ENCODE measurements around the gene ZSCAN25. TPM values are rescaled to one million over a fixed set of nuclear protein-coding genes. Genes with fewer than 3 reads are reported as not detected.
"Not testable (repeated sequence)": the region's sequence is repeated elsewhere in the genome, so short reads cannot be mapped to it uniquely, and the experiment has no call there.

The ZSCAN25 gene
- total RNA-seq, result 24.1 to 27.8 TPM (median 26.6 TPM) in 3 replicates

- TF ChIP-seq, protein P1, sequence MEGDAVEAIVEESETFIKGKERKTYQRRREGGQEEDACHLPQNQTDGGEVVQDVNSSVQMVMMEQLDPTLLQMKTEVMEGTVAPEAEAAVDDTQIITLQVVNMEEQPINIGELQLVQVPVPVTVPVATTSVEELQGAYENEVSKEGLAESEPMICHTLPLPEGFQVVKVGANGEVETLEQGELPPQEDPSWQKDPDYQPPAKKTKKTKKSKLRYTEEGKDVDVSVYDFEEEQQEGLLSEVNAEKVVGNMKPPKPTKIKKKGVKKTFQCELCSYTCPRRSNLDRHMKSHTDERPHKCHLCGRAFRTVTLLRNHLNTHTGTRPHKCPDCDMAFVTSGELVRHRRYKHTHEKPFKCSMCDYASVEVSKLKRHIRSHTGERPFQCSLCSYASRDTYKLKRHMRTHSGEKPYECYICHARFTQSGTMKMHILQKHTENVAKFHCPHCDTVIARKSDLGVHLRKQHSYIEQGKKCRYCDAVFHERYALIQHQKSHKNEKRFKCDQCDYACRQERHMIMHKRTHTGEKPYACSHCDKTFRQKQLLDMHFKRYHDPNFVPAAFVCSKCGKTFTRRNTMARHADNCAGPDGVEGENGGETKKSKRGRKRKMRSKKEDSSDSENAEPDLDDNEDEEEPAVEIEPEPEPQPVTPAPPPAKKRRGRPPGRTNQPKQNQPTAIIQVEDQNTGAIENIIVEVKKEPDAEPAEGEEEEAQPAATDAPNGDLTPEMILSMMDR (IDR thresholded peaks at IDR 0.05; ENCODE audit: unreplicated experiment), result no peak
- H3K27me3 Mint-ChIP-seq (ENCODE audit: low read depth), result no peaks in the 10 kb centered on the region
- peaks cover 14% of the 10 kb centered on the region for H3K36me3 Mint-ChIP-seq
- peak within 1 kb of the TSS; percentile 92 for H3K27ac Mint-ChIP-seq
- H3K4me1 Mint-ChIP-seq, result peaks cover 23% of the 10 kb centered on the region
- H3K9me3 Mint-ChIP-seq, result no peaks in the 10 kb centered on the region
- peak; percentile 62 to 88 for DNase-seq (ENCODE audit: low spot score in 2 of 2, unreplicated experiment in 2 of 2)
- H3K4me3 Mint-ChIP-seq, result peak within 1 kb of the TSS; percentile 95
Observed at GRCh38 chr7:99616359-99617191, at the start of gene ZSCAN25. TSS of gene ZSCAN25 (plus strand) at chr7:99616946. CDS start at chr7:99619607, 2,661 bp downstream.

GRCh38 chr7:99568770-99569169 is 48.0 kb upstream of the ZSCAN25 start:
- peaks cover 41% of the 10 kb centered on the region for H3K36me3 Mint-ChIP-seq
- H3K27me3 Mint-ChIP-seq (ENCODE audit: low read depth); H3K4me1 Mint-ChIP-seq; H3K27ac Mint-ChIP-seq; H3K4me3 Mint-ChIP-seq; DNase-seq (ENCODE audit: low spot score in 2 of 2, unreplicated experiment in 2 of 2); H3K9me3 Mint-ChIP-seq: not testable (repeated sequence)

DNA sequence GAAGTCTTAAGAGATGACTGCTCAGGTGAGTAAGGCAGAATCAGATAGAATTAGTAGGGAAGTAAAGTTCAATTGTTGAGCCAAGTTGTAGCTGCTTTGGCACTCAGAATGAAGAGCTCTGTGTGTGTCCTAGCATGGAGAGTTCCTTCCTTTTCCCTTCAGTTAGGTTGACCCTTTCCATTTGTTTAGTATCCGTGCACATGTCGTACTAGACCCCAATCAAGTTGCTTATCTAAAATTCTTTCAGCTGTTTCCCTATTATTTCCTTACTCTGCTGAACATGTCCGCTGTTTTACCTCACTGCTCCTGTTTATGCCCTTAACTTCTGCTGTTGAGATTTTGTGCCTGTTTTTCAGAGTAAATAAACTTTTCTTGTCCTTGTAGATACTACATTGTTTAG is 45.0 kb upstream of the ZSCAN25 start:
- Mint-ChIP-seq H3K36me3 (peaks cover 29% of the 10 kb centered on the region), H3K4me1 (no peaks in the 10 kb centered on the region)

GRCh38 chr7:99573257-99573656 is 43.5 kb upstream of the ZSCAN25 start:
- H3K4me3 Mint-ChIP-seq, result no peak overlapping the region
- no peak overlapping the region for H3K27ac Mint-ChIP-seq
- no peaks in the 10 kb centered on the region for H3K27me3 Mint-ChIP-seq (ENCODE audit: low read depth)
- H3K36me3 Mint-ChIP-seq, result peaks cover 29% of the 10 kb centered on the region
- H3K9me3 Mint-ChIP-seq, result no peaks in the 10 kb centered on the region
- no peaks in the 10 kb centered on the region for H3K4me1 Mint-ChIP-seq
- DNase-seq (ENCODE audit: low spot score in 2 of 2, unreplicated experiment in 2 of 2), result no peak
- TF ChIP-seq, protein P1 (IDR thresholded peaks at IDR 0.05; ENCODE audit: unreplicated experiment), result no peak

More for the DNA sequence above, 45.0 kb upstream of the ZSCAN25 start:
- no peak for DNase-seq (ENCODE audit: low spot score in 2 of 2, unreplicated experiment in 2 of 2)
- no peaks in the 10 kb centered on the region for H3K9me3 Mint-ChIP-seq
- no peak overlapping the region for H3K27ac Mint-ChIP-seq
- no peak overlapping the region for H3K4me3 Mint-ChIP-seq
- TF ChIP-seq, protein P1 (IDR thresholded peaks at IDR 0.05; ENCODE audit: unreplicated experiment), result no peak
- H3K27me3 Mint-ChIP-seq (ENCODE audit: low read depth), result no peaks in the 10 kb centered on the region

- H3K27me3 Mint-ChIP-seq (ENCODE audit: low read depth), result no peaks in the 10 kb centered on the region
- peaks cover 20% of the 10 kb centered on the region for H3K36me3 Mint-ChIP-seq
- TF ChIP-seq, protein P1 (IDR thresholded peaks at IDR 0.05; ENCODE audit: unreplicated experiment), result no peak
- H3K4me1 Mint-ChIP-seq, result peaks cover 5% of the 10 kb centered on the region
- no peaks in the 10 kb centered on the region for H3K9me3 Mint-ChIP-seq
- no peak overlapping the region for H3K4me3 Mint-ChIP-seq
- no peak for DNase-seq (ENCODE audit: low spot score in 2 of 2, unreplicated experiment in 2 of 2)
- no peak overlapping the region for H3K27ac Mint-ChIP-seq
Observed at GRCh38 chr7:99576251-99576650, 40.5 kb upstream of the ZSCAN25 start.

DNA sequence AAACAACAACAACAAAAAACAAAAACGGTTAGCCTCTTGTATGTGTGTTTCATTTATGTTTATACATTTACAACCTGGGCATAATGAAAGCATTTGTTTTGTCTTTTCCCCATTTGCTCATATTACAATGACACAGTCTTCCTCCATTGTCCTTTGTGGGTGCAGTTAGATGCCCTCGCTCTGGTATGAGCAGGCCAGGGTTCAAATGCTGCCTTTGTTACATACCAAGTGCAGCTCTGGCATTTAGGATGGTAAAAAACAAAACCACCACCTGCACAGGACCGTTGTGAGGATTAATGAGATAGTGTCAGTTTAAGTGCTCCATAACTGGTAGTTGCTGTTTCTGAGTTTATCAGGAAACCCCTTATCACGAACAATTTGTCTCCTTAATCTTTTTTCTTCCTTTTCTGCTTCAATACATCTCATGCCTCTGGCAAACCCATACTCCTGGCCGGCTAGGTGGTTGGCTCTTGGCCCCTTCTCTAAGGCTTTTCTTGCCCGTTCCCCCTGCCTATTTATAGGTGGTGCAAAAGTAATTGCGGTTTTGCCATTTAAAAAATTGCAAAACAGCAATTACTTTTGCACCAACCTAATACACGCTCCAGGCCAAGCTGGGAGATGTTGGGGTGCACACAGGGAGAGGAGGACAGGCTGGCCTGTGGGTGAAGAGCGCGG is 37.3 kb upstream of the ZSCAN25 start:
- H3K27ac Mint-ChIP-seq, result no peak overlapping the region
- H3K4me1 Mint-ChIP-seq, result peaks cover 5% of the 10 kb centered on the region
- H3K4me3 Mint-ChIP-seq, result peak overlapping the region; percentile 94
- H3K27me3 Mint-ChIP-seq (ENCODE audit: low read depth), result peaks cover 15% of the 10 kb centered on the region
- TF ChIP-seq, protein P1 (IDR thresholded peaks at IDR 0.05; ENCODE audit: unreplicated experiment), result no peak
- no peaks in the 10 kb centered on the region for H3K36me3 Mint-ChIP-seq
- no peak for DNase-seq (ENCODE audit: low spot score in 2 of 2, unreplicated experiment in 2 of 2)
- no peaks in the 10 kb centered on the region for H3K9me3 Mint-ChIP-seq

Measured in mesothelial cell of epicardium (in vitro differentiated cells).